GM19395 (cell line): ENCODE data around the gene ZNF678.
"Not testable (repeated sequence)": the region's sequence is repeated elsewhere in the genome, so short reads cannot be mapped to it uniquely, and the experiment has no call there.

Experiments used
- ATAC-seq: cut with Tn5 transposase; IDR thresholded peaks from one replicate; pipeline ENCODE4 v1.9.1; 2021; ENCODE audit warnings: mild to moderate bottlenecking, moderate library complexity; ENCODE audit not compliant: unreplicated experiment

ZNF678 gene

DNA sequence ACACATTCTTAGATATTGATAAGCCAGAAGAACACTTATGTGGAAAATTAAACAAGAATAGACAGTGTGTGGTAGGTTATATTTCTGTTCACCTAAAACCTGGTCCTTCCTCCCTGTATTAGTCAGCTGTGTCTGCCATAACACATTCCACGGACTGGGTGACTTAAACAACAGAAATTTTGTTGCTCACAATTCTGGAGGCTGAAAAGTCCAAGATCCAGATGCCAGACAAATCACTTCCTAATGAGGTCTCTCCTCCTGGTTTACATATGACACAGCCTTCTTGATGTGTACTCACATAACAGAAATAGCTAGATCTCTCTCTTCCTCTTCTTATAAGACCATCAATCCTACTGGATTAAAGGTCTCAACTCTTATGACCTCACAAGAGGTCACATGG is 146.1 kb downstream of the ZNF678 start:
- no peak for ATAC-seq

DNA sequence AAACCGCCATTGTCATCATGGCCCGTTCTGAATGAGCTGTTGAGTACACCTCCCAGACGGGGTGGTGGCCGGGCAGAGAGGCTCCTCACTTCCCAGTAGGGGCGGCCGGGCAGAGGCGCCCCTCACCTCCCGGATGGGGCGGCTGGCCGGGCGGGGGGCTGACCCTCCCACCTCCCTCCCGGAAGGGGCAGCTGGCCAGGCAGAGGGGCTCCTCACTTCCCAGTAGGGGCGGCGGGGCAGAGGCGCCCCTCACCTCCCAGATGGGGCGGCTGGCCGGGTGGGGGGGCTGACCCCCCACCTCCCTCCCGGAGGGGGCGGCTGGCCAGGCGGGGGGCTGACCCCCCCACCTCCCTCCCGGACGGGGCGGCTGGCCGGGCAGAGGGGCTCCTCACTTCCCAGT is 147.1 kb downstream of the ZNF678 start:
- ATAC-seq: not testable (repeated sequence)

DNA sequence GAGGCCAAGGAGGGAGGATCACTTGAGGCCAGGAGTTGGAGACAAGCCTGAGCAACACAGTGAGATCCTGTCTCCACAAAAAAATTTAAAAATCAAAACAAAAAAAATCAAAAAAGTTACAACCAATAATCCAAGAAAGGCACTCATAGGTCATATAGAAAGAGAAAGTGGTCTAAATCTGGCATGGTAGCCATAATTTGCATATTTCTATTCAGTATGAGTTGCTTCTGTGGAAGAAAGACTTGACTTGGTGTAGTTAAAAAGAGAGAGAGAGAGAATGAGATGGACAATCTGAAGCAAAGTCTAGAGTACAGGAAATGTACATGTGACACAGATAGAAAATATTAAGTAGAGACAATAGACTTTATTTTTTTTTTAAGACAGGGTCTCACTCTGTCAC is 149.3 kb downstream of the ZNF678 start:
- peak; percentile 74 for ATAC-seq

DNA sequence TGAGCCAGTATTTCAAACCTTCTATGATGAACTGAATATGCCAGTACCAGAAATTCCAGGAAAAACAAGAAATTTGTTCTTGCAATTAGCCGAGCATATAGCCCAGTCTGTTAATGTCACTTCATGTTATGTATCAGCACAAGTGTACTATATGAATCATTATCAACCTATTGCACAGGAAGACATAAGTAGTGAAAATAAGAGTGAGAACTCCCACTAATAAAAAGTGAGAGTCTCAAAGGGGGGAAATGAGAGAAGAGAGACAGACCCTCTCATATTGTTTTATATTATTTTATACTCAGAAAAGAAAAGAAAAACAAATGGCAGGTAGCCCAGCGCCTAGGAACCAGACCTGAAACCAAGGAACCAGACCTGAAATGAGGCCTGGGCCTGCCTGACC is 155.6 kb downstream of the ZNF678 start:
- no peak for ATAC-seq

DNA sequence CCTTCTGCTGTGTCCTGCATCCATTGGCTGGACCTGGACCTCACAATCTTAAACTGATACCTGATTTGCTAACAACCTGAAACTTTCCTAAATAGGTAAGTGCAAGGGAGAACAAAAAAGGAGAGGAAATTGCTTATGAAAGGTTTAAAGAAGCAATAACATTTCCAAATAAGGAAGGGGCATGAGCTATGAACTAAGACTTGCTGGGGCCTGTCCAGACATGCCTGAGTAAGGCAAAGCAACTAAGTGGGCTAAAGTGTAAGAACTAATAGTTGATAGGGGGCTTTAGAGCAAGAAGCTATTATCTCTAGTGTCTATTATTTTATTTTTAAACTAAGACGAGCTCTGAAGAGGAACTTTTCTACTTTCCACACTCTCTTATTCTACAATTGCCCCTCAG is 160.1 kb downstream of the ZNF678 start:
- no peak for ATAC-seq

DNA sequence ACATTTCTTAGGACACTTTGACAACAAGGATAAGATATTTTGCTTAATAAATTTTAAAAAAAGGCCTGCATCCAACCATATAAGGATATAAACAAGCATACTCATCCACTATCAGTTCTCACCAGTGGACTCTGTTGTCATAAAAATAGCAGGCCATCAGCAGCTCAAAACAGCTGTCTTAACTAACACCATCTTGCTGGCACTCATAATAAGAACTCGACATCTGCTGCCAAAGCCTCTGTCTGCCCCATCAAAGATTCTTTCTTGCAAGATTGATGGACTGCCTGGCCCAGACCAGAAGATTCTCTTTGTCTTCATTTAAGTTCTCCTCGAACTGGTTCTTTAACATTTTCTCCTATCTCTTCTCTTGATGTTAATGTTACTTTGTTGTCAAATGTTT is 161.7 kb downstream of the ZNF678 start:
- no peak for ATAC-seq

DNA sequence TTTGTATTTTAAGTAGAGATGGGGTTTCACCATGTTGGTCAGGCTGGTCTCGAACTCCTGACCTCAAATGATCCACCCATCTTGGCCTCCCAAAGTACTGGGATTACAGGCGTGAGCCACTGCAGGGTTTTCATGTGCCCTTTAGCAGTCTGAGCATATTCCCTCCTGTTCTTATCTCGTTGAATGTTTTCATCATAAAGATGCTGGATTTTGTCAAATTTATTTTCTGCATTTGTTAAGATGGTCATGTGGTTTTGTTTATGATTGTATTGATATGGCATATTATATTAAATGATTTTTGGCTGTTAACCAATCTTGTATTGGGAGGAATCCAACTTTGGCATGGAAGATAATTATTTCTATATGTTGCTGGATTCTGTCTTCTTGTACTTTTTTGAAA is 163.0 kb downstream of the ZNF678 start:
- ATAC-seq: no peak
